ENCODE results near the gene ZNF770. TPM values are rescaled to one million over a fixed set of nuclear protein-coding genes. Genes with fewer than 3 reads are reported as not detected.

The ZNF770 gene
- total and polyA plus RNA-seq, 2 donors (not counting 1 experiment from before 2014, with no cell fraction given): 10.1 to 49.3 TPM

GRCh38 chr15:34986326-34986725 is 1.8 kb downstream of the ZNF770 start:
- intact Hi-C loops (cut with micrococcal nuclease): loop anchor here (5.0 to 10.0 kb wide), 4 partner anchors 399 to 652 kb away; partner anchors contain the start of genes GOLGA8A, LPCAT4 and SLC12A6
- Histone ChIP-seq H3K36me3 (replicated peaks in 1 of 2; ENCODE audit: control extremely low read depth in 1 of 2, control insufficient read depth in 1 of 2, extremely low read depth in 1 of 2, insufficient read depth in 2 of 2, low read length in 1 of 2) (peaks cover 7 to 29% of the 10 kb centered on the region in 2 experiments), H3K79me2 (ENCODE audit: control insufficient read depth, insufficient read depth, low read length) (peaks cover 46% of the 10 kb centered on the region), H3K9ac (ENCODE audit: low read length) (peak overlapping the region; percentile 95), H3K27me3 (replicated peaks in 1 of 4; ENCODE audit: control extremely low read depth in 1 of 4, control insufficient read depth in 3 of 4, insufficient read depth in 4 of 4, low read length in 3 of 4) (no peaks in the 10 kb centered on the region), H3K9me3 (ENCODE audit: control extremely low read depth in 1 of 3, control insufficient read depth in 2 of 3, insufficient read depth in 1 of 3, low read length in 2 of 3) (no peaks in the 10 kb centered on the region), H3K27ac (ENCODE audit: low read length in 2 of 2) (peak overlapping the region in 1 of 2 donors; percentile 97), H3K4me3 (ENCODE audit: control extremely low read depth in 1 of 5, extremely low read depth in 1 of 5, insufficient read depth in 1 of 5, low read depth in 2 of 5, low read length in 4 of 5) (no peak overlapping the region), H2AFZ (ENCODE audit: insufficient read depth, low read depth, low read length, poor library complexity, severe bottlenecking) (no peak overlapping the region), H3K4me2 (replicated peaks; ENCODE audit: low read depth, low read length, poor library complexity, severe bottlenecking) (peak overlapping the region; percentile 82), H3K4me1 (ENCODE audit: control insufficient read depth in 2 of 2, insufficient read depth in 2 of 2, low read length in 2 of 2) (peaks cover 19 to 22% of the 10 kb centered on the region in 2 donors), H4K20me1 (ENCODE audit: control insufficient read depth, insufficient read depth, low read length, poor library complexity, severe bottlenecking) (no peaks in the 10 kb centered on the region)
- Mint-ChIP-seq H3K9me3 (ENCODE audit: insufficient read depth) (no peaks in the 10 kb centered on the region), H3K27me3 (no peaks in the 10 kb centered on the region), H3K4me1 (peaks cover 45% of the 10 kb centered on the region), H3K27ac (peak overlapping the region; percentile 81), H3K4me3 (peak overlapping the region; percentile 99)
- POLR2A ChIA-PET: interaction anchor here (3.6 kb wide), 1 partner anchor 17 kb away, joined by 48 read pairs; the partner anchor contains the start of gene AQR
- DNase-seq (no peak), ATAC-seq (ENCODE audit: low read depth) (no peak)
- TF ChIP-seq EZH2 (IDR thresholded peaks at IDR 0.05; ENCODE audit: borderline replicate concordance, insufficient read depth, low read depth, low read length, poor library complexity, severe bottlenecking): no peak
- TF ChIP-seq CTCF (IDR thresholded peaks at IDR 0.05): no peak
- WGBS (ENCODE audit: insufficient coverage): 100% methylated on average over 1 of the region's 1 CpG
- CTCF ChIA-PET: interaction anchor here (1.5 kb wide), 1 partner anchor 17 kb away, joined by 4 read pairs; the partner anchor contains the start of gene AQR

DNA sequence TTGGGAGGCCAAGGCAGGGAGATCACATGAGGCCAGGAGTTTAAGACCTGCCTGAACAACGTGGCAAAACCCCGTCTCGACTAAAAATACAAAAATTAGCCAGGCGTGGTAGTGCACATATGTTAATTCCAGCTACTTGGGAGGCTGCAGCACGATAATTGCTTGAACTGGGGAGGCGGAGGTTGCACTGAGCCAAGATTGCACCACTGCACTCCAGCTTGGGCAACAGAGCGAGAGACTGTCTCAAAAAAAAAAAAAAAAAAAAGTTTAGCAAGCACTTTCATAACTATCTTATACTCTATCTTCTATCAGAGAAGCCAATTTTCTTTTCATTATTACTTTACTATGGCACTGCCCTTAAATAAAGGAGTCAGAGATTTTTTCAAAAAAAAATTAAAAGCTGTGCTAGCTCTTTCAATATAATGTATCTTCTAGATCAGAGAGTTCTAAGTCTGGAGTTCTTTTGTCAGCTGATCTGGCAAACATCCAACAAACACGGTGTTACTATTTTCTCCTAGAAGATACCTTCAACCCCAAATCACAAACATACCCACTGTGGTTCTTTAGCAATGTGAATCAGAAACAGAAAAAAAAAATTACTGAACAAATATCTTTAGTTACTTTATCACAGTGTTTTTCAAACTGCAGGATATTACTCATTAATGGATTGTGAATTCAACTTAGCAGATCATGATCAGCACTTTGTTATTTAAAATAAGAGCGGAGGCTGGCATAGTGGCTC is 3.0 kb downstream of the ZNF770 start:
- Histone ChIP-seq H2AFZ (ENCODE audit: insufficient read depth, low read depth, low read length, poor library complexity, severe bottlenecking) (no peak overlapping the region), H4K20me1 (ENCODE audit: control insufficient read depth, insufficient read depth, low read length, poor library complexity, severe bottlenecking) (no peaks in the 10 kb centered on the region), H3K36me3 (replicated peaks in 1 of 2; ENCODE audit: control extremely low read depth in 1 of 2, control insufficient read depth in 1 of 2, extremely low read depth in 1 of 2, insufficient read depth in 2 of 2, low read length in 1 of 2) (peaks cover 7 to 29% of the 10 kb centered on the region in 2 experiments), H3K27ac (ENCODE audit: low read length in 2 of 2) (no peak overlapping the region), H3K9ac (ENCODE audit: low read length) (no peak overlapping the region), H3K4me3 (ENCODE audit: control extremely low read depth in 1 of 5, extremely low read depth in 1 of 5, insufficient read depth in 1 of 5, low read depth in 2 of 5, low read length in 4 of 5) (no peak overlapping the region), H3K79me2 (ENCODE audit: control insufficient read depth, insufficient read depth, low read length) (peaks cover 46% of the 10 kb centered on the region), H3K4me1 (ENCODE audit: control insufficient read depth in 2 of 2, insufficient read depth in 2 of 2, low read length in 2 of 2) (peaks cover 19 to 22% of the 10 kb centered on the region in 2 donors), H3K27me3 (replicated peaks in 1 of 4; ENCODE audit: control extremely low read depth in 1 of 4, control insufficient read depth in 3 of 4, insufficient read depth in 4 of 4, low read length in 3 of 4) (no peaks in the 10 kb centered on the region), H3K9me3 (ENCODE audit: control extremely low read depth in 1 of 3, control insufficient read depth in 2 of 3, insufficient read depth in 1 of 3, low read length in 2 of 3) (no peaks in the 10 kb centered on the region), H3K4me2 (replicated peaks; ENCODE audit: low read depth, low read length, poor library complexity, severe bottlenecking) (no peak overlapping the region)
- TF ChIP-seq CTCF (IDR thresholded peaks at IDR 0.05): no peak
- TF ChIP-seq EZH2 (IDR thresholded peaks at IDR 0.05; ENCODE audit: borderline replicate concordance, insufficient read depth, low read depth, low read length, poor library complexity, severe bottlenecking): no peak
- WGBS (ENCODE audit: insufficient coverage): 76% methylated on average over 5 of the region's 9 CpGs
- DNase-seq (no peak), ATAC-seq (ENCODE audit: low read depth) (no peak)
- intact Hi-C loops (cut with micrococcal nuclease): loop anchor here (5.0 to 10.0 kb wide), 4 partner anchors 398 to 650 kb away; partner anchors contain the start of genes GOLGA8A, LPCAT4 and SLC12A6
- Mint-ChIP-seq H3K4me3 (no peak overlapping the region), H3K27ac (no peak overlapping the region), H3K27me3 (no peaks in the 10 kb centered on the region), H3K4me1 (peaks cover 45% of the 10 kb centered on the region), H3K9me3 (ENCODE audit: insufficient read depth) (no peaks in the 10 kb centered on the region)
- ChIA-PET POLR2A (interaction anchor here (1.2 kb wide), 1 partner anchor 15 kb away, joined by 9 read pairs; the partner anchor contains the start of gene AQR), CTCF (interaction anchor here (1.5 kb wide), 1 partner anchor 15 kb away, joined by 4 read pairs; the partner anchor contains the start of gene AQR)

Measured in B cell (primary cell).